Hair follicular keratinocyte (primary cell): ENCODE measurements around the gene TACC2. TPM values are rescaled to one million over a fixed set of nuclear protein-coding genes. Genes with fewer than 3 reads are reported as not detected.

Source experiments
- total RNA-seq: library from RNA; depleted of rRNA; stranded (reverse); fragments of >200 nt; gene quantifications from 2 replicates; pipeline ENCODE4 v1.2.3, GENCODE V29; 2015

Gene TACC2
- total RNA-seq, result 21.4 and 25.0 TPM in 2 replicates

GRCh38 chr10:121988361-121989324 is at the start of gene TACC2:
TSS of gene TACC2 (plus strand) at chr10:121989163. CDS start at chr10:122021982, 32,819 bp downstream.

GRCh38 chr10:121974535-121975294 is 14.2 kb upstream of the TACC2 start, which contains the start of gene NSMCE4A:
TSS of gene NSMCE4A (minus strand) at chr10:121975217. CDS start at chr10:121975165, 52 bp downstream.

GRCh38 chr10:122271076-122271475 is 282.1 kb downstream of the TACC2 start, which contains the start of gene BTBD16:
TSS of gene BTBD16 (plus strand) at chr10:122271296. CDS start at chr10:122275082, 3,786 bp downstream.

Other genes with a start within 250 kb of the TACC2 start
- 12.2 and 16.9 TPM in 2 replicates for gene ATE1, start 61.1 kb upstream of the TACC2 start, total RNA-seq
- gene NSMCE4A, start 13.9 kb upstream of the TACC2 start, total RNA-seq, result 37.8 and 51.1 TPM in 2 replicates